HG03575 (cell line): Measurements from ENCODE around the gene SPATA33.

Experiments
- ATAC-seq: cut with Tn5 transposase; IDR thresholded peaks from one replicate; pipeline ENCODE4 v1.9.1; 2021; ENCODE audit not compliant: unreplicated experiment, insufficient number of reproducible peaks, low FRiP score; ENCODE audit errors: extremely low read depth

The SPATA33 gene

DNA sequence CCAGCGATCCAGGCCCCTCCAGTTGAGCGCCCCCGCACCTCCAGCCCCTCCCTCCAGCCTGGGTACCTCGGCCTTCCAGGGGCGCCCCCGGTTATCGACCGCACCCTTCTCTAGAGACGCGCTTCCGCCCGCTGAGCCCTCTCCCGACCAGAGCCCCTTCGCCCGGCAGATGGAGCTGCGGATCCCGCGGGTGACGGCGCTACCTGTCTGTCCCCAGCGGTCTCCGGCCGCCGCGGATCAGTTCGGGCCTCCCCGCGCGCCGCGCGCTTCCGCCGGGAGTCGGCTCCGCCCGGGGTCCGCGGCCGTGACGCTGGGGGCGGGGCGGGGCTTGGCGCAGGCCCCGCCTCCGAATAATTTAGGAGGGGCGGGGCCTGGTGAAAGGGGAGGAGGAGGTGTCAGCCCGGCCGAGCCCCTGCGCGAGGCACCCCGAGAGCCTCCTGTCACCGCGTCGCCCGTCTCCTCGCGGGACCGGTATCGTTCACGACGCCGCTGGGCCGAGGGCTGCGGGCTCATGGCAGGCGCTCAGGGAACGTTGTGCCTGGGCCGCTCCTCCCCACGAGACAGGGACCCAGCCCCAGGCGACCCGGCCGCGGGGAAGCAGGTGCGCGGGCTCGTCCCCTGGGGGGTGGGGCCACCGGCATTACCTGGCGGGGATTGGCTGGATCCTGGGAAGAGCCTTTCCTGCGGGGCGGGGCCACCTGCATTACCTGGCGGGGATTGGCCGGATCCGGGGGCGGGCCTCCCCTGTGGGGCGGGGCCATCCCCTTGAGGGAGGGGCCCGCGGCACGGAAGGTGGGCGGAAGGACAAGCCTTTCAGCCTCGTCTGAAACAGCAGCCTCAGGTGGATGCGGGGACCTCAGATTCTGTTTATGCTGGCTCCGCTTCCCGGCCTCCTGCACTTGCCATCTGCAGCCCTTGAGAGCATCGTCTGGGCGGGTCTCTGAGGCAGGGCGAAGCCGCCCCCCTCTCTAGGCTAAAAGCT is 44.1 kb downstream of the SPATA33 start, which contains the start of gene SPATA2L:
Gene SPATA2L (minus strand): TSS at position 281 of the 982 bp plus-strand sequence. CDS start 473 bp downstream, outside the sequence.
- no peak for ATAC-seq

DNA sequence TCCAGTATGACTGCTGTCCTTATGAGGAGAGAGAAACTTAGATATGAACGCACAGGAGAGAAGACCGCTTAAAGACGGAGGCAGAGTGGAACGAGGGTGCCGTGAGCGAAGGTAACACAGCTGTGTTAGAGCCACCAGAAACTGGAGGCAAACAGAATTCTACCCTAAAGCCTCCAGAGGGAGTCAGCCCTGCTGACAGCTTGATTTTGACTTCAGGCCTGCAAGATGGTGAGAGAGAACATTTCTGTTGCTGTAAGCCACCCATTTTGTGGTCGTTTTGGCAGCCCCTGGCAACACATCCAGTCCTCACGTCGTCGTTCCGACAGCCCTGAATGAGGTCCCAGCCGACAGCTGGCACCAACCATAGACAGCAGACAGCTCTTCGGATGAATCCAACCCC is 46.6 kb downstream of the SPATA33 start:
- ATAC-seq: no peak

DNA sequence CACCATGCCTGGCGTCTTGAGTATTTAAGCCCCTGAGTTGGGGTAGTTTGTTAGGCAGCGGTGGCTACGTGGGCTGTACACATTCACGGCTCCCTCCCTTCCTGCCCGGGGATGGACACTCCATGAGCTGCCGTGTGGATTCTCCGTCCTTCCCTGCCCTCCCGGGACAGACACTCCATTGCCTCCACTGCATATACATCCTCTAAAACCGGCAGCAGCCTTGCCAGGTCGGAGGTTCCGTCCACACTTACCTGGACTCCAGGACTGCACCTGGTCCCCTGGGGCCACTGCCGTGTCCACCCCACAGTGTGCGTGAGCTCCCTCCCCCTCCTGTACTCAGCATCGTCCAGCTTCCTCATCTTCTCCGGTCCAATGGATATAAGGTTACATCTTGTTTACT is 47.4 kb downstream of the SPATA33 start:
- ATAC-seq: no peak

GRCh38 chr16:89706518-89707260 is 49.1 kb downstream of the SPATA33 start:
- ATAC-seq: no peak

DNA sequence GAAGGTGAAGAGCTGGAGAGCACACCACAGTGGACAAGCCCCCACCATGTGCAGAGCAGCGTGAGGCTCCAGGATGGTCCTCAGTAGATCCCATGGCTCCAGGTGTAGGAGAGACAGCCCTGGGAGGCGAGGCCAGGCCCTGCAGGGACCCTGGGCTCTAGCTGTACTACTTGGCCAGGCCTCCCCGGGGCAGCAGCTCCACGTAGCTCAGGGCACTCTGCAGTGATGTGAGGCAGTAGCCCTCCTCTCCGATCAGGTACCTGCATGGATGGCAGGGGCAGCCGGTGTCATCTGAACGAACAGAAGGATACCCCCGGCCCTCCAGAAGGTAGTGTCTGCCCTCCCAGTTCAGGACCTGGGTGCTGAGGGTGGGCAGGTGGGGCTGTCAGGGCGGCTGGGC is 50.1 kb downstream of the SPATA33 start:
- no peak for ATAC-seq

GRCh38 chr16:89708481-89708931 is 50.9 kb downstream of the SPATA33 start:
- no peak for ATAC-seq

- ATAC-seq: no peak
These were observed 51.5 kb downstream of the SPATA33 start for GRCh38 chr16:89709166-89709565.

DNA sequence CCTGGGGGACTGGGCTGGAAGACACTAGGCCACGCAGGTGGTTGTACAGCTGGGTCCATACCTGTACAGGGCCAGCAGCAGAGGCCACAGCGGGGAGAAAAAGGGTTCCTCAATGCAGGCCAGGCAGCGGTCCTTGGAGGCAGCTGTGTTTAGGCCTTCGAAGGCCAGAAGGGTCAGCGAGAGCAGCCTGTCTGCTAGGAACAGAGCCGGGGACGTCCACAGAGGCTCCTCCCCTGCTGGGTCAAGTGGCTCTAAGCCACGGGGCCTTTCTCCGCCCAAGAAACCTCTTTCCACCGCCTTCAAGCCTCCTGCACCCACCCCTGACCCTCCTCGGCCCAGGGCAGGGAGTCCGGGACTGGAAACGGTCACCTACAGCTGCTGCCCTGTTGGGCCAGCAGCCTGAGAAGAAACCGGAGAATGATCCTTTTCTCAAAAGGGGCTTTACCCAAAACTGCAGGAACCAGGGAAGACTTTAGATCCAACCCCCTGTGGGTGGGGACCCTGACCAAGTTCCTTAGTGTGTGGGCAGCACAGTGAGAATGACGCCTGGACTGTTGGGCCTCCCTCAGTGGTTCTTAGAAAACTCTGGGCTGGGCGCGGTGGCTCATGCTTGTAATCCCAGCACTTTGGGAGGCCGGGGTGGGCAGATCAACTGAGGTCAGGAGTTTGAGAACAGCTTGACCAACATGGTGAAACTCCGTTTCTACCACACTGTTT is 52.2 kb downstream of the SPATA33 start:
- ATAC-seq: no peak

- ATAC-seq: no peak
These were observed 53.3 kb downstream of the SPATA33 start for GRCh38 chr16:89710709-89711564.

DNA sequence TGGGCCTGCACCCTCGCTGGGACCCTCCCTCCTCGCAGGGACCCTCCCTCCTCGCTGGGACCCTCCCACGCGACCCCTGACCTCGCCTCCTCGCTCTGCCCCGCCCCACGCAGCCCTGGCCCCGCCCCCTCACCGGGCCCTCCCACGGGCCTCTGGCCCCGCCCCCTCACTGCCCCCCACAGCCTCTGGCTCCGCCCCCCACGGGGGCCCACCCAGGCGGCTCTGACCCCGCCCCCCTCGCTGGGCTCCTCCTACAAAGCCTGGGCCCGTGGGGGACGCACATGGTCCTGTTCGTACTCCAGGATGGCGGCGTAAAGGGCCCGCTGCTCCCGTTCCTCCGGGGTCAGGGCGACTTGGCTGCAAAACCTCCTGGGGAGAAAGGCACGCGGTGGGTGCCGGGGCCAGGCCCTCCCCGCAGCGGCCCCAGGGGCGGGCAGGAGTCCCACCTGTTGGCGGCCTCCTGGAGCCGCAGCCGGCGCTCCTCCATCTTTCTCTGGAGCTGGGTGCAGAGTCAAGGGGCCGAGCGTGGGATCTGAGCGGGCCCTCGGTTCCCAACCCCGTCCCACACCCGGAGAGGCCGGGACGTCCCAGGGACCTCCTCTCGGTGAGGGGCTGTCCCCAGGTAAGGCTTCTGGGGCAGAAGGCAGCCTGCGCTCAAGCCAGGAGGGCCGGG is 54.1 kb downstream of the SPATA33 start:
- ATAC-seq: no peak

DNA sequence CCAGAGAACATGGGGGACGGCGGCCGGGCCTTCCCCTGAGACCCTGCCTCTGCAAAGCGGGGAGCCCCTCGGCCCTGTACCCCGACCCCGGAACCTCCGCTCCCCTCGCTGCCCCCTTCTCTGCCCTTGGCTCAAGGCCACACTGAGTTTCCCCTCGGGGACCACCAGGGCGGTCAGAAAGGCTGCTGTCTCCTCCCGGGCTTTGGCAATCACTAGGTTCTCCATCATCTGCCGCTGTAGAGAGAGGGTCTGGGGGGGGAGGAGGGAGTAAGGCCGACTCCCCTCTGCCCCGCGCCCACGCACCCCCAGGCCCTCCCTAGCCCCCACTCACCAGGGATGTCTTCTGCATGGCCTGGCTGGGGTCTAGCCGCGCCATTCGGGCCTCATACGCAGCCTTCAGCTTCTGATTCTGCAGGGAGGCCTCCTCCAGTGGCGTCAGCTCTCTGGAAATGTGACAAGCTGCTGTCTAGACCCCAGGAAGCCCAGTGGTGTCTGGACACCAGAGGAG is 54.7 kb downstream of the SPATA33 start:
- no peak for ATAC-seq

GRCh38 chr16:89716493-89716892 is 58.9 kb downstream of the SPATA33 start:
- no peak for ATAC-seq

GRCh38 chr16:89716916-89717687 is 59.5 kb downstream of the SPATA33 start:
- ATAC-seq: no peak

DNA sequence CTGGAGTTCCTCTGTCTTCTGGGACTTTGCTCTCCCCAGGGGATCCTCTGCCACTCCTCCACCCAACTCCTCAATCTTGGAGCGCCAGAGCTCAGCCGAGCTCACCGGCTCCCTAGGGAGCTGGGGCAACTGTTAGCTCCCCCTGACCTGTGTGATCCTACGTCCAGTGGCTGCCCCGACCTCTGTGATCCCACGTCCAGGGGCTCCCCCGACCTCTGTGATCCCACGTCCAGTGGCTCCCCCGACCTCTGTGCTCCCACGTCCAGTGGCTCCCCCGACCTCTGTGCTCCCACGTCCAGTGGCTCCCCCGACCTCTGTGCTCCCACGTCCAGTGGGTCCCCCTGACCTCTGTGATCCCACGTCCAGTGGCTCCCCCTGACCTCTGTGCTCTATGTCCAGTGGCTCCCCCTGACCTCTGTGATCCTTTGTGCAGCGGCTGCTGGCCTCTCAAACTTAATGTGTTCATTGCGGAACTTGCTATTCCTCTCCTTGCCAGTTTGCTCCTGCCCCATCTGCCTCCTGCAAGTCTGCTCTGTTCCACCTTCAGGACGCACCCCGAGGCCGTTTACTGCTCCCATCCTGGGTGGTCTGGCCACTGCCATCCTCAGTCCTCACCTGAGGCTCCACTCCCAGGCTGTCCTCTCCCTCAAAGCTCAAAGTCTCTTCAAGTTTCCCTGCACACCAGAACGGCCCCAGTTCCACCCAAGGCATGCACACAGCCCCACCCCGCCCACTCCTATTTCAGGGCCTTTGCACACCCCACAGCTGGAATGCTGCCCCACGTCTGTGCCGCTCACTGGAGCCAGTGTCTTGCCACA is 60.3 kb downstream of the SPATA33 start:
- no peak for ATAC-seq
